H1 (cell line): ENCODE results near the gene UBE3C. TPM values are rescaled to one million over a fixed set of nuclear protein-coding genes. Genes with fewer than 3 reads are reported as not detected.

Source experiments
- CTCF ChIA-PET: fragments of 300-600 bp; sonication (Branson Sonifier 250); formaldehyde crosslinking; loops from one replicate; lab custom pipeline; 2021; ENCODE audit not compliant: partially characterized antibody; lab: Charles Lee
- POLR2A ChIA-PET: fragments of 300-600 bp; sonication (Branson Sonifier 250); formaldehyde crosslinking; loops from one replicate; lab custom pipeline; 2021; ENCODE audit warnings: inconsistent platforms; ENCODE audit not compliant: partially characterized antibody; lab: Charles Lee
- DNase-seq, 2 experiments: peaks; one replicate each; pipeline versions ENCODE4 v3.0.0 to v3.0.0-alpha.2; 2010 to 2022; ENCODE audit warnings: low spot score in 2 of 2, low read depth in 1 of 2, mixed read lengths in 1 of 2
- FAIRE-seq: peaks from 2 replicates; lab custom pipeline; 2011; peaks lifted over from hg19 to GRCh38; lab: Jason Lieb, UNC
- H2AFZ ChIP-seq: 2 replicates; pipeline ENCODE4 v1.8.1; 2012; ENCODE audit warnings: low read length, inconsistent platforms
- H2AK5ac ChIP-seq: 2 replicates; pipeline ENCODE4 v1.6.1; 2013; ENCODE audit warnings: low read depth, low read length
- H2BK120ac ChIP-seq: replicated peaks from 2 replicates; pipeline ENCODE3; 2013; ENCODE audit warnings: low read depth, low read length, inconsistent platforms
- H2BK12ac ChIP-seq: 2 replicates; pipeline ENCODE4 v1.6.1; 2013; ENCODE audit warnings: low read depth, low read length
- H2BK15ac ChIP-seq: 2 replicates; pipeline ENCODE4 v1.6.1; 2013; ENCODE audit warnings: low read length
- H2BK20ac ChIP-seq: 2 replicates; pipeline ENCODE4 v1.6.1; 2013; ENCODE audit warnings: low read length
- H2BK5ac ChIP-seq: 2 replicates; pipeline ENCODE4 v1.6.1; 2013; ENCODE audit warnings: low read depth, low read length
- H3K14ac ChIP-seq: 2 replicates; pipeline ENCODE4 v1.6.1; 2013; ENCODE audit warnings: inconsistent platforms; ENCODE audit not compliant: insufficient read length
- H3K18ac ChIP-seq: 2 replicates; pipeline ENCODE4 v1.6.1; 2013; ENCODE audit warnings: low read length; ENCODE audit errors: extremely low read depth
- H3K23ac ChIP-seq: 2 replicates; pipeline ENCODE4 v1.6.1; 2013; ENCODE audit warnings: inconsistent platforms; ENCODE audit not compliant: insufficient read length
- H3K23me2 ChIP-seq: 2 replicates; pipeline ENCODE4 v1.6.1; 2013; ENCODE audit warnings: low read depth, low read length
- H3K27ac ChIP-seq: 2 replicates; pipeline ENCODE4 v1.6.1; 2011; ENCODE audit warnings: low read depth, low read length, inconsistent platforms
- H3K27me3 ChIP-seq, 4 experiments: replicated peaks in 1 of 4; 1 replicate in 1 of 4; 2 replicates in 3 of 4; pipeline versions ENCODE4 v1.6.1 to v1.8.1; 2011 to 2013; ENCODE audit warnings: low read length in 3 of 4, mild to moderate bottlenecking in 3 of 4, inconsistent platforms in 2 of 4, mixed read lengths in 2 of 4, moderate library complexity in 1 of 4; ENCODE audit not compliant: control insufficient read depth in 3 of 4, insufficient read depth in 3 of 4; ENCODE audit errors: extremely low read depth in 1 of 4
- H3K36me3 ChIP-seq, 4 experiments: 2 replicates each; pipeline versions ENCODE4 v1.6.1 to v1.8.1; 2011 to 2013; ENCODE audit warnings: mild to moderate bottlenecking in 4 of 4, low read length in 3 of 4, moderate library complexity in 2 of 4, control low read depth in 1 of 4, inconsistent platforms in 1 of 4; ENCODE audit not compliant: insufficient read depth in 4 of 4, control insufficient read depth in 2 of 4
- H3K4ac ChIP-seq: replicated peaks from 2 replicates; pipeline ENCODE3; 2013; ENCODE audit warnings: low read length, low read depth, mixed read lengths, inconsistent platforms; ENCODE audit not compliant: insufficient read length
- H3K4me1 ChIP-seq, 4 experiments: replicated peaks in 1 of 4; 1 replicate in 1 of 4; 2 replicates in 3 of 4; pipeline versions ENCODE4 v1.6.1 to v1.8.1; 2011 to 2013; ENCODE audit warnings: low read length in 3 of 4, inconsistent platforms in 2 of 4, mixed read lengths in 1 of 4; ENCODE audit not compliant: insufficient read depth in 4 of 4, control insufficient read depth in 3 of 4
- H3K4me2 ChIP-seq, 2 experiments: 2 replicates each; pipeline versions ENCODE4 v1.6.1 to v1.8.1; 2011 to 2013; ENCODE audit warnings: low read depth in 2 of 2, low read length in 2 of 2, control low read depth in 1 of 2, inconsistent platforms in 1 of 2, mild to moderate bottlenecking in 1 of 2; ENCODE audit not compliant: insufficient read depth in 1 of 2
- H3K4me3 ChIP-seq, 4 experiments: fragments of 200-600, 300-600 bp in 1 of 4; sonication (generic), shearing (Covaris generic), sonication (Bioruptor Twin) in 1 of 4; 2 replicates each; pipeline versions ENCODE4 v1.5.1 to v1.8.1; 2011 to 2016; ENCODE audit warnings: low read length in 4 of 4, low read depth in 3 of 4, control low read depth in 2 of 4, inconsistent platforms in 2 of 4, mild to moderate bottlenecking in 2 of 4, mixed read lengths in 1 of 4, moderate library complexity in 1 of 4; ENCODE audit not compliant: insufficient read depth in 2 of 4; ENCODE audit errors: extremely low read depth in 1 of 4
- H3K56ac ChIP-seq: replicated peaks from 2 replicates; pipeline ENCODE3; 2013; ENCODE audit warnings: low read depth, mild to moderate bottlenecking, mixed read lengths, low read length, inconsistent platforms; ENCODE audit not compliant: insufficient read length
- H3K79me1 ChIP-seq: 2 replicates; pipeline ENCODE4 v1.6.1; 2013; ENCODE audit warnings: low read depth, low read length, control low read depth
- H3K79me2 ChIP-seq, 2 experiments: 2 replicates each; pipeline versions ENCODE4 v1.6.1 to v1.8.1; 2012 to 2013; ENCODE audit warnings: low read length in 2 of 2, mild to moderate bottlenecking in 2 of 2, inconsistent platforms in 1 of 2; ENCODE audit not compliant: insufficient read depth in 2 of 2, control insufficient read depth in 1 of 2
- H3K9ac ChIP-seq, 4 experiments: replicated peaks in 1 of 4; 1 replicate in 1 of 4; 2 replicates in 3 of 4; pipeline versions ENCODE4 v1.6.1 to v1.8.1; 2011 to 2013; ENCODE audit warnings: low read depth in 3 of 4, low read length in 3 of 4, control low read depth in 2 of 4, mild to moderate bottlenecking in 2 of 4, moderate library complexity in 2 of 4, inconsistent platforms in 1 of 4; ENCODE audit errors: extremely low read depth in 1 of 4
- H3K9me3 ChIP-seq, 2 experiments: 2 replicates each; pipeline versions ENCODE4 v1.6.1 to v1.8.1; 2012 to 2013; ENCODE audit warnings: mild to moderate bottlenecking in 2 of 2, moderate library complexity in 2 of 2, control low read depth in 1 of 2, inconsistent platforms in 1 of 2, low read depth in 1 of 2, low read length in 1 of 2, mixed read lengths in 1 of 2; ENCODE audit not compliant: insufficient read depth in 2 of 2
- H4K20me1 ChIP-seq, 2 experiments: replicated peaks in 1 of 2; 2 replicates each; pipeline versions ENCODE3 to v1.8.1; 2011 to 2013; ENCODE audit warnings: inconsistent platforms in 2 of 2, low read length in 2 of 2, mild to moderate bottlenecking in 1 of 2; ENCODE audit not compliant: insufficient read depth in 2 of 2, control insufficient read depth in 1 of 2
- H4K5ac ChIP-seq: 2 replicates; pipeline ENCODE4 v1.6.1; 2013; ENCODE audit warnings: low read length, low read depth, mixed read lengths, inconsistent platforms; ENCODE audit not compliant: insufficient read length
- H4K8ac ChIP-seq: 2 replicates; pipeline ENCODE4 v1.8.0; 2013; ENCODE audit warnings: mild to moderate bottlenecking, moderate library complexity, low read length, inconsistent platforms; ENCODE audit not compliant: insufficient read depth; ENCODE audit errors: extremely low read depth
- H4K91ac ChIP-seq: replicated peaks from 2 replicates; pipeline ENCODE3; 2013; ENCODE audit warnings: low read length, mixed read lengths, inconsistent platforms; ENCODE audit not compliant: insufficient read length
- CBX5 ChIP-seq: fragments of 300-800, 300-1000 bp; sonication (generic); IDR thresholded peaks from 2 replicates; pipeline ENCODE4 v1.7.1; 2016; ENCODE audit warnings: antibody characterized with exemption, low read length, low read depth
- CHD1 ChIP-seq: IDR thresholded peaks from 2 replicates; pipeline ENCODE4 v1.6.1; 2012; ENCODE audit warnings: low read depth, low read length, improper control_type of control experiment
- CREB1 ChIP-seq: IDR thresholded peaks from 2 replicates; pipeline ENCODE4 v1.6.1; 2012; ENCODE audit warnings: inconsistent platforms
- KDM1A ChIP-seq: fragments of 200-600, 300-600 bp; sonication (generic); IDR thresholded peaks from 2 replicates; pipeline ENCODE4 v1.7.1; 2016; ENCODE audit warnings: mild to moderate bottlenecking, low read length, borderline replicate concordance
- POLR2A ChIP-seq, 2 experiments: IDR thresholded peaks; 1 replicate in 1 of 2; 2 replicates in 1 of 2; pipeline ENCODE4 v1.6.1; 2011; ENCODE audit warnings: low read depth in 2 of 2, low read length in 2 of 2, mild to moderate bottlenecking in 2 of 2; ENCODE audit errors: control extremely low read depth in 1 of 2
- RAD21 ChIP-seq, 2 experiments: IDR thresholded peaks in 1 of 2; conservative IDR thresholded peaks in 1 of 2; 2 replicates each; pipeline ENCODE4 v1.6.1; 2011; ENCODE audit warnings: low read depth in 2 of 2, low read length in 2 of 2, improper control_type of control experiment in 1 of 2, inconsistent platforms in 1 of 2, mild to moderate bottlenecking in 1 of 2, moderate library complexity in 1 of 2
- RXRA ChIP-seq: IDR thresholded peaks from 2 replicates; pipeline ENCODE4 v1.6.1; 2011; ENCODE audit warnings: low read depth, mild to moderate bottlenecking, low read length, moderate library complexity; ENCODE audit not compliant: insufficient read depth
- SAP30 ChIP-seq: fragments of 300-600 bp; sonication (generic); IDR thresholded peaks from 2 replicates; pipeline ENCODE4 v1.7.1; 2012; ENCODE audit warnings: low read length, moderate library complexity, mild to moderate bottlenecking, inconsistent platforms; ENCODE audit not compliant: insufficient read depth, insufficient replicate concordance
- SIRT6 ChIP-seq: IDR thresholded peaks from one replicate; pipeline ENCODE4 v1.7.1; 2012; ENCODE audit warnings: low read length, inconsistent platforms
- SIX5 ChIP-seq: IDR thresholded peaks from 2 replicates; pipeline ENCODE4 v1.6.1; 2011; ENCODE audit warnings: mild to moderate bottlenecking, low read depth, low read length
- SRF ChIP-seq: IDR thresholded peaks from 2 replicates; pipeline ENCODE4 v1.6.1; 2011; ENCODE audit warnings: mild to moderate bottlenecking, low read depth, low read length, moderate library complexity
- SUZ12 ChIP-seq: fragments of 200-600 bp; sonication (generic); IDR thresholded peaks from 2 replicates; pipeline ENCODE4 v1.6.1; 2012; ENCODE audit warnings: mild to moderate bottlenecking, inconsistent platforms, low read length, moderate library complexity, mixed read lengths
- ZNF274 ChIP-seq: IDR thresholded peaks from 2 replicates; pipeline ENCODE4 v1.7.0; 2012; ENCODE audit warnings: low read length, borderline replicate concordance; ENCODE audit errors: extremely low read depth
- WGBS, 2 experiments: shearing (Covaris generic) in 1 of 2; methylation state at CpG; one replicate each; pipeline versions ENCODE4 v1.1.6 to v1.1.7; 2013 to 2015; ENCODE audit warnings: low lambda C conversion rate in 2 of 2, mixed read lengths in 2 of 2, inconsistent platforms in 1 of 2, low coverage in 1 of 2, missing lambda C conversion rate in 1 of 2; ENCODE audit not compliant: insufficient replicate concordance in 2 of 2, insufficient coverage in 1 of 2, insufficient read length in 1 of 2; ENCODE audit errors: extremely low coverage in 1 of 2, missing lambda C conversion rate in 1 of 2; 5-methylcytosine and 5-hydroxymethylcytosine counted together
- polyA plus RNA-seq, 7 experiments: library from polyadenylated mRNA; depleted of rRNA in 3 of 7; stranded (reverse) in 5 of 7; unstranded in 2 of 7; fragments of >200 nt in 5 of 7; fragments of 200-250 nt in 2 of 7; gene quantifications; 1 replicate in 5 of 7; 2 replicates in 1 of 7; 4 replicates in 1 of 7; pipeline versions ENCODE4 v1.2.1 to v1.2.3, GENCODE V29; 2011 to 2013; ENCODE audit warnings: missing spikeins in 2 of 7, mixed read lengths in 2 of 7
- total RNA-seq: library from RNA; stranded (reverse); fragmentation: NEBNext Ultra II Directional; extraction: Animal tissue kit (Norgen Biotek cat#: 25700); gene quantifications from 2 replicates; pipeline ENCODE4 v1.2.1, GENCODE V29; 2021
- TF ChIP-seq, protein P1 (sequence below): IDR thresholded peaks from 2 replicates; pipeline ENCODE4 v1.6.1; 2011; ENCODE audit warnings: low read length, improper control_type of control experiment

Gene UBE3C
- total and polyA plus RNA-seq, 2 of the 8 experiments (the other 6 are each of a cell fraction or from before 2014, with no cell fraction given) = 32.0 to 54.1 TPM

DNA sequence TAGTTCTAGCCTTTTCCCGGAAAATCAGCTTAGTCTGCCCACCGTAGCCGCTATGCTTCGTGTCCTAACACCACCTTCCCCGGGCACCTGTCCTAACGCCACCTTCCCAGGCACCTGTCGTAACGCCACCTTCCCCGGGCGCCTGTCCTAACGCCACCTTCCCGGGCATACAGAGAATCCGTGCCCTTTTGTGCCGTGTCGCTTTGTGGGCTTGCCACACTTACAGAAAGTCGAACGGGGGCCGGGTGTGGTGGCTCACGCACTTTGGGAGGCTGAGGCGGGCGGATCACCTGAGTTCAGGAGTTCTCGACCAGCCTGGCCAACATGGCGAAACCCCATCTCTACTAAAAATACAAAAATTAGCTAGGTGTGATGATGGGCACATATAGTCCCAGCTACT lies 124.4 kb downstream of the UBE3C start:
- no peak overlapping the region for H2BK120ac ChIP-seq
- WGBS, 2 experiments = 96% methylated on average over 23 of the region's 23 CpGs; no CpG with 5 or more reads in 1 of the 2 experiments
- no peaks in the 10 kb centered on the region for H3K79me2 ChIP-seq
- H3K4me1 ChIP-seq = 0 out of 7 replicates have a peak, but pooled peaks cover 0 to 2% (median 0%) of the 10 kb centered on the region in 4 experiments
- FAIRE-seq = no peak
- no peaks in the 10 kb centered on the region; a peak in 1 of 4 replicates for H3K9me3 ChIP-seq
- CTCF ChIA-PET = interaction anchor here (0.6 to 1.3 kb wide), 3 partner anchors 12 to 632 kb away, joined by 3 read pairs; no protein-coding TSS in a partner anchor
- H3K4ac ChIP-seq = no peak overlapping the region
- peaks cover 13 to 66% (median 37%) of the 10 kb centered on the region in 4 experiments for H3K36me3 ChIP-seq
- H3K27ac ChIP-seq = no peak overlapping the region
- no peak overlapping the region for H3K18ac ChIP-seq
- no peak overlapping the region for H2BK20ac ChIP-seq
- no peaks in the 10 kb centered on the region for H3K79me1 ChIP-seq
- no peak overlapping the region for H2BK5ac ChIP-seq
- no peak overlapping the region for H3K56ac ChIP-seq
- H2AFZ ChIP-seq = no peak overlapping the region
- no peak overlapping the region for H3K14ac ChIP-seq
- POLR2A ChIA-PET = interaction anchor here (0.6 kb wide), 1 partner anchor 120 kb away, joined by 3 read pairs; no protein-coding TSS in a partner anchor
- H3K9ac ChIP-seq = no peak overlapping the region
- H2BK12ac ChIP-seq = no peak overlapping the region
- no peak overlapping the region for H3K4me3 ChIP-seq
- no peak overlapping the region for H3K23ac ChIP-seq
- no peak for DNase-seq
- no peaks in the 10 kb centered on the region for H3K23me2 ChIP-seq
- no peak overlapping the region for H2AK5ac ChIP-seq
- no peak overlapping the region for H4K5ac ChIP-seq
- no peak overlapping the region for H4K8ac ChIP-seq
- no peak overlapping the region for H2BK15ac ChIP-seq
- no peak overlapping the region for H4K91ac ChIP-seq
- H3K4me2 ChIP-seq = no peak overlapping the region
- H3K27me3 ChIP-seq = no peaks in the 10 kb centered on the region
- H4K20me1 ChIP-seq = no peaks in the 10 kb centered on the region
- TF ChIP-seq, protein P1, sequence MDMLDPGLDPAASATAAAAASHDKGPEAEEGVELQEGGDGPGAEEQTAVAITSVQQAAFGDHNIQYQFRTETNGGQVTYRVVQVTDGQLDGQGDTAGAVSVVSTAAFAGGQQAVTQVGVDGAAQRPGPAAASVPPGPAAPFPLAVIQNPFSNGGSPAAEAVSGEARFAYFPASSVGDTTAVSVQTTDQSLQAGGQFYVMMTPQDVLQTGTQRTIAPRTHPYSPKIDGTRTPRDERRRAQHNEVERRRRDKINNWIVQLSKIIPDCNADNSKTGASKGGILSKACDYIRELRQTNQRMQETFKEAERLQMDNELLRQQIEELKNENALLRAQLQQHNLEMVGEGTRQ = no peak
- TF ChIP-seq SAP30 = no peak
- TF ChIP-seq ZNF274 = no peak
- no peak for TF ChIP-seq RAD21 (IDR thresholded peaks at IDR 0.05 in 1 of 2, conservative IDR thresholded peaks at IDR 0.05 in 1 of 2; ENCODE audit: low read depth in 2 of 2, low read length in 2 of 2)
- no peak for TF ChIP-seq POLR2A (IDR thresholded peaks at IDR 0.05; ENCODE audit: control extremely low read depth in 1 of 2, low read depth in 2 of 2, low read length in 2 of 2)
- TF ChIP-seq SIX5 = no peak
- TF ChIP-seq KDM1A = no peak
- no peak for TF ChIP-seq SRF
- no peak for TF ChIP-seq SIRT6
- no peak for TF ChIP-seq SUZ12
- TF ChIP-seq CHD1 = no peak
- TF ChIP-seq RXRA = no peak
- no peak for TF ChIP-seq CREB1
- TF ChIP-seq CBX5 = no peak
